Measurements from ENCODE around the gene ITPRIPL2.

The ITPRIPL2 gene

DNA sequence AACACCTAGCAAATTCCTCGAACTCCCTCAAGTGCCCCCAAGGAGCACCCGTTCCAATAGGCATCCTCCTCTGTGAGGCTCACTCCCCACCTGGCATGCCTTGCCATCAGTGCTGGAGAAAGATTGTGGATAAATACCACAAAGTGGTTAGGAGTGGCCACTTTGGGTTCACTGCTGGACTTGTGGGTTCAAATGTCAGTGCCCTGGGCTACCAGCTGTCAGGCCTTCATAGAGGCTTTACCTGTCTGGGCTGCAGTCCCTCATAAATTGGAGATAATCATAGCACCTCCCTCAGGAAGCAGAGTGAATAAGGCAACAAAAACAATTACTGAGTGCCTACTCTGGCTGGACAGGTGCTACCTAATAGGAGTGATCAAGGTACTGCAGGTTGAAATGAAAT lies 52.7 kb downstream of the ITPRIPL2 start:
- no peak overlapping the region for H3K27ac ChIP-seq (ENCODE audit: low read depth, low read length)
- no peaks in the 10 kb centered on the region for H3K79me2 ChIP-seq (ENCODE audit: control insufficient read depth, insufficient read depth, low read length, unreplicated experiment)
- H3K4me1 ChIP-seq (ENCODE audit: control insufficient read depth, insufficient read depth, low read length, unreplicated experiment) = no peaks in the 10 kb centered on the region
- no peak overlapping the region for H2AFZ ChIP-seq (ENCODE audit: low read length, unreplicated experiment)
- no peak overlapping the region for H3K4me3 ChIP-seq (ENCODE audit: low read depth, low read length)
- peaks cover 36% of the 10 kb centered on the region for H3K27me3 ChIP-seq (ENCODE audit: insufficient read depth, low read length)
- H3K36me3 ChIP-seq (ENCODE audit: insufficient read depth, low read length) = no peaks in the 10 kb centered on the region

DNA sequence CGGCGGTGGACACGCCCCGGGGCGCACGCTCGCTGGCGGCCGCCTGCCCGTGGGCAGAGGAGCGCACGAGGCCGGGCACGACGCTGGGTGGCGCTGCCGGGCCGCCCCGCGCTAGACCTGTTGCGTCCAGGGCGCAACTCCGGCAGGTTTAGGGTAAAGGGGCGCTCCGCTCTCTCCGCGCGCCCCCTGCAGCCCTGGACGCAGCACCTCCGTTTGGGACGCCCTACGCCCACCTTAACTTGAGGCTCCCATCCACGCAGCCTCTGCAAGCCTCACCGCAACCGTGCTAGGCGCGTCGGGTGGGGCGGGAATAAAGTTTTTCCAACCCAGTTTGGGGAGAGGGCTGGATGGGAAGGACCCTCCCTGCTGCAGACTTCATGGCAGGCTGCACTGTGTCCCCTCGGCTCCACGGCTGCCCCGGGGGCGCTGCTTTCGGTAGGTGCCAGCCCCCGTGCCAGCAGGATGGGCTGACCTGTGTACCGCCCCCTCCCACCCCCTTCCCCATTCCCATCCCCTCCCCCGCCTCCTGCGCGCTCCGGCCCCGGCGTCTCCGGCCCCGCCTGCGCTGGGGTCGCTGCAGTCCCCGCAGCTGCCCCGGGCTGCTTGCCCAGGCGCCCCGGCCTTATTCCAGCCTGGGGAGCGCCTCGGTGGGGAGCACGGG lies 54.1 kb downstream of the ITPRIPL2 start, which contains the start of gene SYT17:
Gene SYT17 (plus strand): TSS at position 531 of the 661 bp plus-strand sequence. CDS start 407 bp downstream, outside the sequence.
- no peak within 1 kb of the TSS for H2AFZ ChIP-seq (ENCODE audit: low read length, unreplicated experiment)
- H3K79me2 ChIP-seq (ENCODE audit: control insufficient read depth, insufficient read depth, low read length, unreplicated experiment) = no peaks in the 10 kb centered on the region
- H3K4me1 ChIP-seq (ENCODE audit: control insufficient read depth, insufficient read depth, low read length, unreplicated experiment) = no peaks in the 10 kb centered on the region
- peaks cover 49% of the 10 kb centered on the region for H3K27me3 ChIP-seq (ENCODE audit: insufficient read depth, low read length)
- H3K36me3 ChIP-seq (ENCODE audit: insufficient read depth, low read length) = no peaks in the 10 kb centered on the region
- H3K4me3 ChIP-seq (ENCODE audit: low read depth, low read length) = peak within 1 kb of the TSS; percentile 72
- H3K27ac ChIP-seq (ENCODE audit: low read depth, low read length) = no peak within 1 kb of the TSS

DNA sequence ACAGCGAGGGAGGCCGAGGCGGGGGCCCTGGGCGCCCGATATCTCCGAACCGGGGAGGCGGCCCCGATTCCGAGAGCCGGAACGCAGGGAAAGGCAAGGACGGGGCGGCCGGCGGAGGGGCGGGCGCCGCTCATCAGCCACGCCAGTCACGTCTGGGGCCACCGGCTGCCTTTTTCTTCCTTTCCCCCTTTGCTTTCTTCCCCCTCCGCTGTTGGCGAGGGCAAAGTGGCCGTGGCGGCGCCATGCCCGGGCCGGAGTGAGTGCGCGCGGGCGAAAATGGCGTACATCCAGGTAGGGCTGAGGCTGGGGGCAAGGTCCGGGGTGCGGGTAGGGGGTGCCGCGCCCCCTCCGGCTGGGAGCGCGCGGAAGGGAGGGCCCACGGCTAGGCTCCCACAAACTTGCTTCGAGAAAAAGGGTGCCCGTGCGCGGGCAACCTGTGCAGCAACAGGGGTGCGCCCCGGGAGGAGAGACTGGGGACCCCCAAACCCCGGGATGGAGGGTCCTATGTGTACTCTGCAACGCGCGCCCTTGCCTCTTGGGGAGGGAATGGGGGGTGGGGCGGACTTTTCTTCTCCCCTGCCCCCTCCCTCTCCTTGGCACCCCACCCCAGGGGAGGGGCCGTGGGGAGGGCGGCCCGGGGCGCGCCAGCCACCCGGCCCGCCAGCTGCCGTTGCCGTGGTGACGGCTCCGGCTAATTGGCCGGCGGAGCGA lies 54.8 kb downstream of the ITPRIPL2 start:
- Histone ChIP-seq H3K27ac (ENCODE audit: low read depth, low read length) (no peak overlapping the region), H3K4me3 (ENCODE audit: low read depth, low read length) (peak overlapping the region; percentile 72), H2AFZ (ENCODE audit: low read length, unreplicated experiment) (no peak overlapping the region)

DNA sequence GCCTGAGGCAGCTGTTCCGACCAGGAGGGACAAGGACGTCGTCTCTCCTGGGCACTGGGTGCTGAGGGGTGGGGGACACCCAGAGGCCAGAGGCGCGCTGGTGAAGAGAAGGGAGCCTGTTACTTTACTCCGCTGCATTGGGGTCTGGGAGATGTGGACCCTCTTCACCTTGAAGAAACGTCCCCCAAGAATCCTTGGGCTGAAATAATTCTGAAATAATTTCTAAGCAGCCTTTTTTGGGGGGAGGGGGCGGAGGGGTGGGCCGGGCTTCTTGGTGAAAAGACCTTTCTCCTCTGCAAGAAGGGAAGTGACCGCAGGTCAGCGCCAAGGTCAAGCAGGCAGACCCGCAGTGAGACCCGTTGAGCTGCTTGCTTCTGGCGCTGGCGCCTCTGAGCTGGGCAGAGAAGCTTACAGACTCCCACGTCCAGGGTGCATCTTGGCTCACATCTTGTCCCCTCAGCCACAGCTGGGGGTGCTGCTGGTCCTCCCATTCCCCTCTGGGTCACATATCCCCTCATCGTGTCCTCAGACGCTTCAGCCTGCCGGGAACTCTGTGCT lies 55.4 kb downstream of the ITPRIPL2 start:
- Histone ChIP-seq H3K27me3 (ENCODE audit: insufficient read depth, low read length) (peaks cover 60% of the 10 kb centered on the region), H3K4me3 (ENCODE audit: low read depth, low read length) (no peak overlapping the region), H2AFZ (ENCODE audit: low read length, unreplicated experiment) (no peak overlapping the region), H3K4me1 (ENCODE audit: control insufficient read depth, insufficient read depth, low read length, unreplicated experiment) (no peaks in the 10 kb centered on the region), H3K27ac (ENCODE audit: low read depth, low read length) (no peak overlapping the region), H3K79me2 (ENCODE audit: control insufficient read depth, insufficient read depth, low read length, unreplicated experiment) (no peaks in the 10 kb centered on the region), H3K36me3 (ENCODE audit: insufficient read depth, low read length) (no peaks in the 10 kb centered on the region)

More for the DNA sequence above, 54.8 kb downstream of the ITPRIPL2 start:
- H3K4me1 ChIP-seq (ENCODE audit: control insufficient read depth, insufficient read depth, low read length, unreplicated experiment) = no peaks in the 10 kb centered on the region
- peaks cover 54% of the 10 kb centered on the region for H3K27me3 ChIP-seq (ENCODE audit: insufficient read depth, low read length)
- no peaks in the 10 kb centered on the region for H3K79me2 ChIP-seq (ENCODE audit: control insufficient read depth, insufficient read depth, low read length, unreplicated experiment)
- no peaks in the 10 kb centered on the region for H3K36me3 ChIP-seq (ENCODE audit: insufficient read depth, low read length)

- Histone ChIP-seq H3K79me2 (ENCODE audit: control insufficient read depth, insufficient read depth, low read length, unreplicated experiment) (no peaks in the 10 kb centered on the region), H3K36me3 (ENCODE audit: insufficient read depth, low read length) (no peaks in the 10 kb centered on the region), H3K27me3 (ENCODE audit: insufficient read depth, low read length) (peaks cover 63% of the 10 kb centered on the region), H3K4me1 (ENCODE audit: control insufficient read depth, insufficient read depth, low read length, unreplicated experiment) (no peaks in the 10 kb centered on the region), H3K27ac (ENCODE audit: low read depth, low read length) (no peak overlapping the region), H3K4me3 (ENCODE audit: low read depth, low read length) (no peak overlapping the region), H2AFZ (ENCODE audit: low read length, unreplicated experiment) (no peak overlapping the region)
These were observed 56.4 kb downstream of the ITPRIPL2 start for GRCh38 chr16:19170043-19170655.
